Measurements from ENCODE around the gene PCSK6. TPM values are rescaled to one million over a fixed set of nuclear protein-coding genes. Genes with fewer than 3 reads are reported as not detected.
A peak's percentile ranks its signal among the peaks of the same experiment; 100 is the strongest.

The PCSK6 gene
- total and polyA plus RNA-seq, 3 experiments from 2014 or later, result 0.74 to 1.7 (median 0.95) TPM

GRCh38 chr15:101492766-101493692 is 3.5 kb upstream of the PCSK6 start:
- CTCF ChIA-PET, result interaction anchor here (1.0 kb wide), 1 partner anchor 9 kb away, joined by 4 read pairs; no protein-coding TSS in a partner anchor
- no peaks in the 10 kb centered on the region for H3K9me3 Mint-ChIP-seq
- Histone ChIP-seq H3K27ac (ENCODE audit: low read depth, low read length) (no peak overlapping the region), H3K9me3 (ENCODE audit: low read length) (no peaks in the 10 kb centered on the region), H3K36me3 (ENCODE audit: insufficient read depth, low read length) (no peaks in the 10 kb centered on the region), H3K27me3 (ENCODE audit: insufficient read depth, low read length, poor library complexity, severe bottlenecking) (no peaks in the 10 kb centered on the region), H3K4me3 (ENCODE audit: low read length) (no peak overlapping the region), H3K4me1 (ENCODE audit: insufficient read depth, low read length) (no peaks in the 10 kb centered on the region)
- peaks cover 0 to 4% (median 0%) of the 10 kb centered on the region in 3 donors for H3K36me3 Mint-ChIP-seq
- DNase-seq, result no peak
- H3K4me3 Mint-ChIP-seq, result no peak overlapping the region
- POLR2A ChIA-PET, result no interaction called here
- H3K27me3 Mint-ChIP-seq, result peaks cover 25 to 63% of the 10 kb centered on the region in 2 donors
- H3K4me1 Mint-ChIP-seq, result peaks cover 0 to 12% (median 7%) of the 10 kb centered on the region in 3 donors
- H3K27ac Mint-ChIP-seq, result no peak overlapping the region

- ChIA-PET POLR2A (no interaction called here), CTCF (interaction anchor here (1.0 kb wide), 1 partner anchor 10 kb away, joined by 4 read pairs; no protein-coding TSS in a partner anchor)
- no peaks in the 10 kb centered on the region for H3K27me3 ChIP-seq (ENCODE audit: insufficient read depth, low read length, poor library complexity, severe bottlenecking)
- H3K27me3 Mint-ChIP-seq, result peaks cover 27 to 61% of the 10 kb centered on the region in 2 donors
- H3K9me3 ChIP-seq (ENCODE audit: low read length), result no peaks in the 10 kb centered on the region
- H3K4me1 Mint-ChIP-seq, result peaks cover 0 to 9% (median 7%) of the 10 kb centered on the region in 3 donors
- H3K36me3 ChIP-seq (ENCODE audit: insufficient read depth, low read length), result no peaks in the 10 kb centered on the region
- no peak overlapping the region for H3K4me3 Mint-ChIP-seq
- H3K27ac ChIP-seq (ENCODE audit: low read depth, low read length), result no peak overlapping the region
- H3K27ac Mint-ChIP-seq, result no peak overlapping the region
- H3K4me1 ChIP-seq (ENCODE audit: insufficient read depth, low read length), result no peaks in the 10 kb centered on the region
- no peak for DNase-seq
- H3K4me3 ChIP-seq (ENCODE audit: low read length), result no peak overlapping the region
- H3K9me3 Mint-ChIP-seq, result no peaks in the 10 kb centered on the region
- no peaks in the 10 kb centered on the region for H3K36me3 Mint-ChIP-seq
Observed at GRCh38 chr15:101491734-101492640, 2.5 kb upstream of the PCSK6 start.

- Mint-ChIP-seq H3K36me3 (no peaks in the 10 kb centered on the region), H3K9me3 (no peaks in the 10 kb centered on the region), H3K27ac (no peak overlapping the region), H3K27me3 (peaks cover 24 to 61% of the 10 kb centered on the region in 2 donors), H3K4me3 (no peak overlapping the region), H3K4me1 (peaks cover 0 to 7% (median 4%) of the 10 kb centered on the region in 3 donors)
- H3K36me3 ChIP-seq (ENCODE audit: insufficient read depth, low read length), result no peaks in the 10 kb centered on the region
- H3K27ac ChIP-seq (ENCODE audit: low read depth, low read length), result no peak overlapping the region
- H3K27me3 ChIP-seq (ENCODE audit: insufficient read depth, low read length, poor library complexity, severe bottlenecking), result no peaks in the 10 kb centered on the region
- H3K9me3 ChIP-seq (ENCODE audit: low read length), result no peaks in the 10 kb centered on the region
- no peak for DNase-seq
- H3K4me3 ChIP-seq (ENCODE audit: low read length), result no peak overlapping the region
- POLR2A ChIA-PET, result no interaction called here
- CTCF ChIA-PET, result interaction anchor here (0.6 kb wide), 1 partner anchor 18 kb away, joined by 3 read pairs; no protein-coding TSS in a partner anchor
- no peaks in the 10 kb centered on the region for H3K4me1 ChIP-seq (ENCODE audit: insufficient read depth, low read length)
Observed at GRCh38 chr15:101490922-101491733, 1.6 kb upstream of the PCSK6 start.

- Histone ChIP-seq H3K9me3 (ENCODE audit: low read length) (no peaks in the 10 kb centered on the region), H3K36me3 (ENCODE audit: insufficient read depth, low read length) (no peaks in the 10 kb centered on the region), H3K27ac (ENCODE audit: low read depth, low read length) (no peak overlapping the region), H3K27me3 (ENCODE audit: insufficient read depth, low read length, poor library complexity, severe bottlenecking) (no peaks in the 10 kb centered on the region), H3K4me3 (ENCODE audit: low read length) (no peak overlapping the region), H3K4me1 (ENCODE audit: insufficient read depth, low read length) (no peaks in the 10 kb centered on the region)
- Mint-ChIP-seq H3K27ac (no peak overlapping the region), H3K9me3 (no peaks in the 10 kb centered on the region), H3K27me3 (peaks cover 20 to 56% of the 10 kb centered on the region in 2 donors), H3K4me1 (peaks cover 0 to 7% (median 4%) of the 10 kb centered on the region in 3 donors), H3K4me3 (peak overlapping the region in 2 of 7 donors; percentile 19 to 46), H3K36me3 (no peaks in the 10 kb centered on the region)
- DNase-seq, result no peak
- ChIA-PET POLR2A (no interaction called here), CTCF (interaction anchor here (0.6 kb wide), 1 partner anchor 18 kb away, joined by 3 read pairs; no protein-coding TSS in a partner anchor)
Observed at GRCh38 chr15:101490408-101490891, 943 bp upstream of the PCSK6 start.

- H3K4me1 Mint-ChIP-seq, result peaks cover 0 to 7% (median 4%) of the 10 kb centered on the region in 3 donors
- no peaks in the 10 kb centered on the region for H3K9me3 ChIP-seq (ENCODE audit: low read length)
- H3K4me3 ChIP-seq (ENCODE audit: low read length), result no peak overlapping the region
- H3K27me3 Mint-ChIP-seq, result peaks cover 20 to 44% of the 10 kb centered on the region in 2 donors
- no peaks in the 10 kb centered on the region for H3K27me3 ChIP-seq (ENCODE audit: insufficient read depth, low read length, poor library complexity, severe bottlenecking)
- no peak overlapping the region for H3K27ac Mint-ChIP-seq
- H3K4me1 ChIP-seq (ENCODE audit: insufficient read depth, low read length), result no peaks in the 10 kb centered on the region
- ChIA-PET POLR2A (no interaction called here), CTCF (no interaction called here)
- H3K36me3 Mint-ChIP-seq, result no peaks in the 10 kb centered on the region
- H3K27ac ChIP-seq (ENCODE audit: low read depth, low read length), result no peak overlapping the region
- no peaks in the 10 kb centered on the region for H3K36me3 ChIP-seq (ENCODE audit: insufficient read depth, low read length)
- H3K4me3 Mint-ChIP-seq, result no peak overlapping the region
- no peak for DNase-seq
- H3K9me3 Mint-ChIP-seq, result no peaks in the 10 kb centered on the region
Observed at GRCh38 chr15:101489237-101489598, 289 bp downstream of the PCSK6 start.

GRCh38 chr15:101488300-101489164 is 975 bp downstream of the PCSK6 start:
- Mint-ChIP-seq H3K27me3 (peaks cover 20 to 38% of the 10 kb centered on the region in 2 donors), H3K4me3 (no peak overlapping the region), H3K36me3 (no peaks in the 10 kb centered on the region), H3K27ac (no peak overlapping the region), H3K4me1 (peaks cover 0 to 7% (median 3%) of the 10 kb centered on the region in 3 donors), H3K9me3 (no peaks in the 10 kb centered on the region)
- peak overlapping the region; percentile 38 for H3K27ac ChIP-seq (ENCODE audit: low read depth, low read length)
- H3K4me3 ChIP-seq (ENCODE audit: low read length), result no peak overlapping the region
- H3K4me1 ChIP-seq (ENCODE audit: insufficient read depth, low read length), result no peaks in the 10 kb centered on the region
- ChIA-PET POLR2A (no interaction called here), CTCF (no interaction called here)
- no peaks in the 10 kb centered on the region for H3K9me3 ChIP-seq (ENCODE audit: low read length)
- DNase-seq, result no peak
- H3K27me3 ChIP-seq (ENCODE audit: insufficient read depth, low read length, poor library complexity, severe bottlenecking), result no peaks in the 10 kb centered on the region
- no peaks in the 10 kb centered on the region for H3K36me3 ChIP-seq (ENCODE audit: insufficient read depth, low read length)

Measured in CD8-positive, alpha-beta memory T cell (primary cell).